ENCODE results near the gene DALRD3.

DALRD3 gene

DNA sequence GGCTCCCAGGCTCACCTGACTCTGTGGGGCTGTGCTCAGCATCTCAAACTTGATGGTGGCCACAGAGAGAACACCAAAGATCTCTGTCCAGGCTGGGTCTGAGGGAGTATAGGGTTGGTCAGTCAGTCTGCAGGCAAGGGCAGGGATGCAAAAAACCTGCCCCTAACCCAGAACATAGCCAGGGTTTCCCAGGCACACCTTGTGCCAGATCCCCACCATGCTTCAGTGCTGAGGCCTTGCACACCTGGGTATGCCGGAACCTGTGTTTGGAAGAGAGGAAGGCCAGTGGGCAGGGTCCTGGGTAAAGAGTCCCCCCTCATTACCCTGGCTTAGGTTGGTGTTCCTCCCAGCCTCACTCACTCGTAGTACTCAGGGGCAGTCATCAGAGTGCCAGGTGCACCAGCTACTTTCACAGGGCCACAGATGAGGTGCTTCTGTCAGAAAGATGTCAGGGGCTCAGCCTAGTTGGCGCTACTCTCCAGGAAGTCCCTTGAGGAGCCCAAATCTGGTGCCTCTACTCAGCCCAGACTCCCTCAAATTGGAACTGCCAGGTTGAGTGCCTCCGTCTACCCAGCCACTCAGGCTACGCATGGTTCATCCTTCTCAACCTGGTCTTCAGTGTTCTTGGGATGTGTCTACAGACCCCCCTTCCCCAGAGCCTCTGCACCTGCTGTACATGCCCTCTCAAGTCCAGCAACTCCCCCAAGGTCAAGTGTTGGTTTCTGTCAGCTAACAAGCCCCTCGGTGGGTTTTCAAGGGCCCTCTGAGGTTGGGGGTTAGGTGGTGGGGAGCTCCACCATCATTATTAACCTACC is 1.8 kb downstream of the DALRD3 start:
- no peak overlapping the region for H3K4me3 ChIP-seq (ENCODE audit: low read depth, low read length)
- TF ChIP-seq, protein P1, sequence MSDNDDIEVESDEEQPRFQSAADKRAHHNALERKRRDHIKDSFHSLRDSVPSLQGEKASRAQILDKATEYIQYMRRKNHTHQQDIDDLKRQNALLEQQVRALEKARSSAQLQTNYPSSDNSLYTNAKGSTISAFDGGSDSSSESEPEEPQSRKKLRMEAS (IDR thresholded peaks at IDR 0.05; ENCODE audit: low read depth, low read length), result no peak
- TF ChIP-seq POLR2A (IDR thresholded peaks at IDR 0.05; ENCODE audit: extremely low read depth, insufficient read length), result no peak
- TF ChIP-seq, protein P2, sequence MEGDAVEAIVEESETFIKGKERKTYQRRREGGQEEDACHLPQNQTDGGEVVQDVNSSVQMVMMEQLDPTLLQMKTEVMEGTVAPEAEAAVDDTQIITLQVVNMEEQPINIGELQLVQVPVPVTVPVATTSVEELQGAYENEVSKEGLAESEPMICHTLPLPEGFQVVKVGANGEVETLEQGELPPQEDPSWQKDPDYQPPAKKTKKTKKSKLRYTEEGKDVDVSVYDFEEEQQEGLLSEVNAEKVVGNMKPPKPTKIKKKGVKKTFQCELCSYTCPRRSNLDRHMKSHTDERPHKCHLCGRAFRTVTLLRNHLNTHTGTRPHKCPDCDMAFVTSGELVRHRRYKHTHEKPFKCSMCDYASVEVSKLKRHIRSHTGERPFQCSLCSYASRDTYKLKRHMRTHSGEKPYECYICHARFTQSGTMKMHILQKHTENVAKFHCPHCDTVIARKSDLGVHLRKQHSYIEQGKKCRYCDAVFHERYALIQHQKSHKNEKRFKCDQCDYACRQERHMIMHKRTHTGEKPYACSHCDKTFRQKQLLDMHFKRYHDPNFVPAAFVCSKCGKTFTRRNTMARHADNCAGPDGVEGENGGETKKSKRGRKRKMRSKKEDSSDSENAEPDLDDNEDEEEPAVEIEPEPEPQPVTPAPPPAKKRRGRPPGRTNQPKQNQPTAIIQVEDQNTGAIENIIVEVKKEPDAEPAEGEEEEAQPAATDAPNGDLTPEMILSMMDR (IDR thresholded peaks at IDR 0.05; ENCODE audit: low read depth, low read length), result no peak
- TF ChIP-seq MYC (IDR thresholded peaks at IDR 0.05; ENCODE audit: low read depth, low read length), result no peak
- no peak for DNase-seq (ENCODE audit: low read depth)

DNA sequence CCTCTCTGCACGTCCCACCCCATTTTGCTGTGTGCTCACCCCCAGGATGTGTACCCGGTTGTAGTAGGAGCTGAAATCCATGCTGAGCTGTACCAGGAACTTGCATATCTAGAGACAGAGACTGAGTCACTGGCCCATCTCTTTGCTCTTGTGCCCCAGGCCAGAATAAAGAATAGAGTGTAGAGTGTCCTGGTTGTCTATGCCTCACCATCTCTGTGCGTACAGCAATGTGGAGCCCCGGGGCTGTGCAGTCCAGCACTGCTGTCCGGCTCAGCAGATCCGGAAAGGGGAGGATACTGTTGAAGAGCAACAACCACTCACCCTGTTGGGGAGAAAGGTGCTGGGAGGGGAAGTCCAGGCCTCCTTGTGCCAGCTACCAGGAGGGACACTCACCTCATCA is 2.6 kb downstream of the DALRD3 start:
- no peak overlapping the region for H3K4me3 ChIP-seq (ENCODE audit: low read depth, low read length)
- TF ChIP-seq POLR2A (IDR thresholded peaks at IDR 0.05; ENCODE audit: extremely low read depth, insufficient read length) (no peak), MYC (IDR thresholded peaks at IDR 0.05; ENCODE audit: low read depth, low read length) (no peak)
- TF ChIP-seq, protein P1 (IDR thresholded peaks at IDR 0.05; ENCODE audit: low read depth, low read length), result no peak
- TF ChIP-seq, protein P2 (IDR thresholded peaks at IDR 0.05; ENCODE audit: low read depth, low read length), result no peak
- DNase-seq (ENCODE audit: low read depth), result no peak

DNA sequence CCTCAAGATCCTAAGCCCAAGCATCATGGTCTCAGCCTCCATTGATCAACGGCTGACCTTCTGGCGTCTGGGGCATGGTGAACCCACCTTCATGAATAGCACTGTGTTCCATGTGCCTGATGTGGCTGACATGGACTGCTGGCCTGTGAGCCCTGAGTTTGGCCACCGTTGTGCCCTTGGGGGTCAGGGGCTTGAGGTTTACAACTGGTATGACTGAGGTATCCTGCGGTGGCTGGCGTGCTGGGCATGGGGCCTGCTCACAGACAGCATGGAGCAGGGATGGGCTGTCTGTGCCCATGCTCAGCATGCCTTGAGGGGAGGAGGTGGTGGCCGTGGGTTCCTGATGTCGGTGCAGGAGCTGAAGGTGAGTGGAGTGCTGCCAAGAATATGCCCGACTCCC is 3.3 kb downstream of the DALRD3 start:
- no peak for TF ChIP-seq POLR2A (IDR thresholded peaks at IDR 0.05; ENCODE audit: extremely low read depth, insufficient read length)
- TF ChIP-seq, protein P2 (IDR thresholded peaks at IDR 0.05; ENCODE audit: low read depth, low read length), result no peak
- no peak for TF ChIP-seq MYC (IDR thresholded peaks at IDR 0.05; ENCODE audit: low read depth, low read length)
- TF ChIP-seq, protein P1 (IDR thresholded peaks at IDR 0.05; ENCODE audit: low read depth, low read length), result no peak
- DNase-seq (ENCODE audit: low read depth), result no peak
- H3K4me3 ChIP-seq (ENCODE audit: low read depth, low read length), result no peak overlapping the region

DNA sequence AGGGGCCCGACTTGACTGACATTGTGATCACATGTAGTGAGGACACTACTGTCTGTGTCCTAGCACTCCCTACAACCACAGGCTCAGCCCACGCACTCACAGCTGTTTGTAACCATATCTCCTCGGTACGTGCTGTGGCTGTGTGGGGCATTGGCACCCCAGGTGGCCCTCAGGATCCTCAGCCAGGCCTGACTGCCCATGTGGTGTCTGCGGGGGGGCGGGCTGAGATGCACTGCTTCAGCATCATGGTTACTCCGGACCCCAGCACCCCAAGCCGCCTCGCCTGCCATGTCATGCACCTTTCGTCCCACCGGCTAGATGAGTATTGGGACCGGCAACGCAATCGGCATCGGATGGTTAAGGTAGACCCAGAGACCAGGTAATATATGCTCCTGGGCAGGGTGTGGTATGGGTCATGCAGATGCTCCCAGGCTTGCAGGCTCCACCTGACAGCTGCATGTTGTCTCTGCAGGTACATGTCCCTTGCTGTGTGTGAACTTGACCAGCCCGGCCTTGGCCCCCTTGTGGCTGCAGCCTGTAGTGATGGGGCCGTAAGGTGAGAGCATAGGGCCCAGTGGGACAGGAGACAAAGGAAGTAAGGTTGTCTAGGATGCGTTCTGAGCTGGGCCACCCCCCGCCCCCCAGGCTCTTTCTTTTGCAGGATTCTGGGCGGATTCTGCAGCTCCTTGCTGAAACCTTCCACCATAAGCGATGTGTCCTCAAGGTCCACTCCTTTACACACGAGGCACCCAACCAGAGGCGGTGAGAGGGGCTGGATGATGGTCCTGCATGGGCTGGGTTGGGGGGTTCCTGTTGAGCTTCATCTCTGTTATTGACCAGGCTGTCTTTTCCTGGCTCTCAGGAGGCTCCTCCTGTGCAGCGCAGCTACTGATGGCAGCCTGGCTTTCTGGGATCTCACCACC is 4.4 kb downstream of the DALRD3 start:
- no peak for TF ChIP-seq POLR2A (IDR thresholded peaks at IDR 0.05; ENCODE audit: extremely low read depth, insufficient read length)
- TF ChIP-seq, protein P2 (IDR thresholded peaks at IDR 0.05; ENCODE audit: low read depth, low read length), result peak; percentile 77
- DNase-seq (ENCODE audit: low read depth), result peak; percentile 66
- H3K4me3 ChIP-seq (ENCODE audit: low read depth, low read length), result no peak overlapping the region

DNA sequence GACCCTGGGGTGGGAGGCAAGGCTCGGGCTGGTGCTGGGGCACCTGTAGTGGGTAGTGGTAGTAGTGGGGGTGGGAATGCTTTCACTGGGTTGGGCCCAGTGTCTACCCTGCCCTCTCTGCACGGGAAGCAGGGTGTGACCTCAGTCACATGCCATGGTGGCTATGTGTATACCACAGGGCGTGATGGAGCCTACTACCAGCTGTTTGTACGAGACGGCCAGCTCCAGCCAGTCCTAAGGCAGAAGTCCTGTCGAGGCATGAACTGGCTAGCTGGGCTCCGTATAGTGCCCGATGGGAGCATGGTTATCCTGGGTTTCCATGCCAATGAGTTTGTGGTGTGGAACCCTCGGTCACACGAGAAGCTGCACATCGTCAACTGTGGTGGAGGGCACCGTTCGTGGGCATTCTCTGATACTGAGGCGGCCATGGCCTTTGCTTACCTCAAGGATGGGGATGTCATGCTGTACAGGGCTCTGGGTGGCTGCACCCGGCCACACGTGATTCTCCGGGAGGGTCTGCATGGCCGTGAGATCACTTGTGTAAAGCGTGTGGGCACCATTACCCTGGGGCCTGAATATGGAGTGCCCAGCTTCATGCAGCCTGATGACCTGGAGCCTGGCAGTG is 5.2 kb downstream of the DALRD3 start:
- H3K4me3 ChIP-seq (ENCODE audit: low read depth, low read length), result no peak overlapping the region
- no peak for DNase-seq (ENCODE audit: low read depth)
- no peak for TF ChIP-seq POLR2A (IDR thresholded peaks at IDR 0.05; ENCODE audit: extremely low read depth, insufficient read length)
- TF ChIP-seq, protein P1 (IDR thresholded peaks at IDR 0.05; ENCODE audit: low read depth, low read length), result no peak
- no peak for TF ChIP-seq MYC (IDR thresholded peaks at IDR 0.05; ENCODE audit: low read depth, low read length)
- TF ChIP-seq, protein P2 (IDR thresholded peaks at IDR 0.05; ENCODE audit: low read depth, low read length), result no peak

Data from NB4 (cell line).